Loucy (cell line): ENCODE results near the gene HES5.

Experiments used
- CTCF ChIP-seq: fragments of 200-600 bp; sonication (generic); conservative IDR thresholded peaks from 2 replicates; pipeline ENCODE4 v1.5.1; 2014; ENCODE audit warnings: mild to moderate bottlenecking, antibody characterized with exemption, low read length
- EZH2phosphoT487 ChIP-seq: fragments of 200-600 bp; IDR thresholded peaks from 2 replicates; pipeline ENCODE4 v1.6.1; 2018; ENCODE audit warnings: antibody characterized with exemption, mild to moderate bottlenecking, moderate library complexity, borderline replicate concordance

GRCh38 chr1:2495546-2495945 lies 34.5 kb downstream of the HES5 start:
- TF ChIP-seq CTCF (no peak), EZH2phosphoT487 (no peak)
